HG03558 (cell line): ENCODE data around the gene TADA2B.

Experiments
- ATAC-seq: cut with Tn5 transposase; IDR thresholded peaks from one replicate; pipeline ENCODE4 v1.9.1; 2021; ENCODE audit warnings: moderate number of reproducible peaks; ENCODE audit not compliant: unreplicated experiment; ENCODE audit errors: extremely low read depth

The TADA2B gene

DNA sequence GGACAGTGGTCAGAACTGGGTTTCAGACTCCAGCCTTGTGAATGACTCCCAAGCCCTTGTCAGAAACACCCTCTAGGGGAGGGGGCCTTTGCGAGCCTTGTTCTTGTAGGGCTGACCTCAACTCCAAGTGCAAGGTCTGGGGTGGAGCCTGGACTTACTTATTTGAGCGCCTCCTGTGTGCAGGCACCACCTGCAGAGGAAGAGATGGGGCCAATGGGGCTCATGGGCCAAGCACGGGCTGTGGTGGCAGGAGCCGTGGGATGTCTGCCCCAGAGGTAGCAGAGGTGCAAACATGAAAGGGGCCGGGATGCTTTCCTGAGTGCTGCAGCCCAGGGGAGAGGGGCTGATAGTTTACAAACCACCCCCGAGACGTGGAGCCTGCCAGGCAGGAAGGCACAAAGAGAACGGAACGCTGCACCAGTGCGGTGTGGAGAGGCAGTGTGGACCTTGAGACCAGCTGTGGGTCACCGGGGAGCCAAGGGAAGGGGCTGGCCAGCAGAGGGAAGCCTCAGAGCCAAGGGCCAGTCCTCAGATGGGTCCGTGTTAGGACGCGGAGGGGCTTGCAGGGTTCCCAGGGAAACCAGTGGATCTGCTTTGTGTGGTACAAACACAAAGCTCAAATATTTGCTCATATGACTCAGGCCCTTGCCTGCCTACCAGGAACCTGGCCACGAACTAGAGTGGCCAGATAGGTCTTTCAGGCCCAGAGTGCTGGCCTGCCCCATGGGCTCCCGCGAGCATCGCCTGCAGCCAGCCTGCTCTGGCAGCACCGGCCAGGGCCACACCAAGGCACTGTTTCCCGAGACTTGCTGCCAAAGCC is 8.7 kb upstream of the TADA2B start:
- no peak for ATAC-seq

DNA sequence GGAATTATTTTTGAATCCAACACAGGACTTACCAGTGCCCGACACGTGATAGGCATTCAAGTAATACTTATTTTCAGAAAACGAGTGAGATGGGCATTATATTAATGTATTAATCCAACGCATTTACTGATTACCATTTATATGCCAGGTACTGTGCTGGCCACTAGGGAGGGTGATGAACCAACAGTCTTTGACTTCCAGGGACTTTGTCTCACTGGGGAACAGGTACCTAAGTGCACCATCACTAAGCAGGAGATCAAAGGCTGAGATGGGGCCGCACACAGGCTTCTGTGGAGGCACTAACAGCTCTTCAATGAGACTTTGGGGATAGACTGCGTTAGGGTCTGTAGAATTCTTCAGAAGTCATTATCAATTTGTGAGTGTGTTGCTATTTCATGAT is 5.7 kb upstream of the TADA2B start:
- no peak for ATAC-seq

DNA sequence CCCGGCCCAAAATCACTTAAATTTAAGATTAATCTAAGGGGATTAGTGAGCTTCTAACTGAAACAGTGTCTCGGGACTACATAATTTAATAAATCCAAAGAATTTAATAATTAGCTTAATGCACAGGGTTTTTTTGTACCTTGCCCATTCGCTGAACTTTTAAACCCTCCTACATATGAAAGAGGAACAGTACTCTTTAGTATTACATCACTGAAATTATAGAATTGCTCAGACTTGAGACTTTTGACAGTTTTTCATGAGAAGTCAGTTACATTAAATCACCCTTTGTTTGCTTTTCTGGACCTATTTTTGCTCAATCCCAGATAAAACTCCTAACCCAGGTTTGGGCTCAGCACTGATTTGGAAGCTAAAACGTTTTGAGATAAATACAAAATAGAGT is 2.4 kb upstream of the TADA2B start:
- ATAC-seq, result no peak

DNA sequence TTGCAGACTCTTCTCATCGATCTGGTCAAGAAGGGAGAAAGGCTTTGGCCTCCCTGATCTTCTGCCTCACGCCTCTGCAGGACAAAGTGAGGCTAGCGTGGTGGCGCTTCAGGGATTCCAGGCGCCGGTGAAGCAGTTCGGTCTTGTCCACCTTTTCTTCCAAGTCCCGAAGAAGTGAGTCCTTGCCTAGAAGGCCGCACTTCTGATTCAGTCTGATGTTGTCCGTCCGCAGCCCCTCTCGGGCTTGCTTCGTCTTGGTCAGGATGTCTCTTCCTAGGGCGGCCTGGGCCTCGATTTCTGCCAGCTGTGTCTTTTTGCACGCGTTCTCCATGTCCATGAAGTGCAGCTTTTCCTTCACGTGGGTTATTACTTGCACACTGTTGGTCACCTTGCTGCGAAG is 1.9 kb upstream of the TADA2B start:
- no peak for ATAC-seq

DNA sequence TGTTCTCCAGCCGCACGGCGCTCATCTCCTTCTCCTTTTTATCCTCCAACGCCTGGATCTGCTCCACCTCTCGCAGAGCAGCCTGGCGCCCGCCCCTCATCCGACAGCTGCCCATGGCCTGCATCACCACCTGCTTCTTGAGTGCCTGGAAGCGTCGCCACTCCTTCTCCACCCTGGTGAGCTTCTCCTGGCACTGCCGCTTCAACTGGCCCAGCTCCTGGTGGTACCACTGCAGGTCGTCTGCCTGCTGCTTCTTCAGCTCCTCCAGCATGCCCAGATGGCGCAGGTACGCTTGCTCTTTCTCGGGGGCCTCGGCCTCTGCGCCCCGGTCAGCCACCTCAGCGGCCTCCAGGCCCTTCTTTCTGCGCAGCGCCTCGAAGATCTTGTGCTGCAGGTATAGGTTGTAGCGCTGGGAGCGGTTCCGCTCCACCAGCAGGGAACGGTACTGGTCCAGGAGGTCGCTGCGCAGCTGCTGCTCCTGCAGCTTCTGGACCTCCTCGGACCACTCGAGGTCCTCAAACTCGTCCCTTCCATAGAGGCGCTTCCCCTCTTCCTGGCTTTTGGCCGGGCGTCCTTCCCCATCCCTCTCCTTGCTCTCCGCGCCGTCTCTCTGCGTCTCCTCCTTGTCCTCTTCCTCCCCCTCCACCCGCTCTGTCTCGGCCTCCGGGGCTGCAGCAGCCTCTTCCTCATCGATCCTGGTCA is 1.2 kb upstream of the TADA2B start:
- ATAC-seq, result no peak

DNA sequence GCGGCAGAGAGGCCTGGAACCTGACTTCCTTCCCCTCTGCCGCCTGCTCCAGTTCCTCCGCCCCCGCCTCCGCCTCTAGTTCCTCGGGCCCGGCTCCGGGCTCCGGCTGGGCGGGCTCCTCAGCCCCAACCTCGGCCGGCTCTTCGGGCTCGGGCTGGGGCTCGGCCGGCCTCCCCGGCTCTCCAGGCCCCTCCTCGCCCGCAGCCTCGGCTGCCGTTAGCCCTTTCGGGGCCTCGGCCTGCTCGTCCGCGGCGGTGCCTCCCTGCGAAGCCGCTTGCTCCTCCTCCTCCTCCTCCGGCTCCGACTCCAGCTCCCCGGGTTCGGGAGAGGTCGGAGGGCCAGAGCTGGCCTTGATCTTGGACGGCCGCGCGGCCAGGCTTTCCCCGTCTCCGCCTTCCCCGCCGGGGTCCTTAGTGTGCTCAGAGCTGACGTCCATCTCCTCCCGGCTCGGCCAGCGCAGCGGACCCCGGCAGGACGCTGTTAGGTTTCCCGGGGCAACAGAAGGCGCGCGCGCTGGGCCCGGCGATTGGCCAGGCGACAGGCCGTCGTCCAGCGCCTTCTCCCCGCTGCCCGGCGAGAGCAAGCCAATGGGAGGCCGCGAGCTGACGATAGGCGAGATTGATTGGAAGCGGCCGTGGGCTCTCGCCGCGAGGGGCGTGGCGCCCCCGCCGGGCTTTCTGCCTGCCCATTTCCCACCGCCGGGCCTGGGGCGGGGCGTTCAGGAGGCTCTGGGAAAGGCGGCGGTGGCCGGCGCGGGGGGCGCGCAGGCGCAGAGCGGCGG is 479 bp upstream of the TADA2B start:
- ATAC-seq, result peak; percentile 73

DNA sequence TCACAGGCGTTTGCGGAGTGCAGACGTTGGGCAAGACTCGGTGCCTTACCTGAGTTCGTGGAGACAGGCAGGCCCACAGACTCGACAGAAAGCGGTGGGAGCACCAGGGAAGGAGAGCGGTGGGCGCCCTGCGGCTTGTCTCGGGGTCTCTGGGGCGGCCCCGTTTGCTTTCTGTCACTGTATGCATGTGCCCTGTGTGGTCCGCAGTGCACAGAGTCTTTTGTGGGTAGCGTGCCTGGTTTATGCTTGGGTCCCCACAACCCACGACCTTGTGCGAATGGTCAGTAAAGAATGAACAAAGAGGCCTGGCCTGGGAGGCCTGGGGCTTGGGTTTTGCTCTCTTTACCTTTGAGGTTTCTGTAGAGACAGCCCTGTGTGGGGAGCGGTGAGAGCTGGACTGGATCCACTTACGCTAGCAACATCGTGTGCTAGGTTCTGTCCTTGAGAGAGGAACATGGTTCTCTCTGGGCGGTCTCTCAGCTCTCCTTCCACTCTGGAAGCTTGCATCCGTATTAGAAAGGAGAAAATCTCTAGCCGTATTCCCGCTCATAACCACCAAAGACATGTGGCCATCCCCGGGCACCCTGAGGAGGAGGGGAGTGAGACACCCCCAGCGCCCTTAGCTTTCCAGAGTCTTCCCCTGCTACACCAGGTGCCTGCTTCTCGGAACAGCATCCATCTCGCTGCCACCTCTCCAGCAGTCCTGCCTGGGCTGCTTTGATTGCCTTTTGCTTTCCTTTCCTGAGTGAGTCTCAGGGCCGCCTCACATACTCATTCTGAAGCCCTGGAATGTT is 1.2 kb downstream of the TADA2B start:
- ATAC-seq, result no peak

DNA sequence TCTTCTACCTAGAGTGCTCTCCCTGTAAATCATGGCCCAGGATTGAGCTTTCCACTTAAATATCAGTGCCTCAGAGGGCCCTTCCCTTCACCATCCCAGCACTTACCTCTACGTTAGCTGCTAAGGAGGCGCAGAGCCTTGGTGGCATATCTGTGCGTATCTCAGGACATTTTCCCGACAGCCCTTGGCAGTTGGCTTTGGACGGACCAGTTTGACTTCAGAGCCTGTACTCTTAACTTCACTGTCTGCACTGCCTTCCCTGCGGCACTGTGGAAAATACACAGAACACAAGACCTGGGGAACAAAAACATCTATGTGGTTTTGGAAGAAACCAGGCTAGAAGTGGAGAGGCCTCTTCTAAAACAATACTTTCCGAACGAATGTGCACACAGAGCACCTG is 2.4 kb downstream of the TADA2B start:
- ATAC-seq, result no peak

DNA sequence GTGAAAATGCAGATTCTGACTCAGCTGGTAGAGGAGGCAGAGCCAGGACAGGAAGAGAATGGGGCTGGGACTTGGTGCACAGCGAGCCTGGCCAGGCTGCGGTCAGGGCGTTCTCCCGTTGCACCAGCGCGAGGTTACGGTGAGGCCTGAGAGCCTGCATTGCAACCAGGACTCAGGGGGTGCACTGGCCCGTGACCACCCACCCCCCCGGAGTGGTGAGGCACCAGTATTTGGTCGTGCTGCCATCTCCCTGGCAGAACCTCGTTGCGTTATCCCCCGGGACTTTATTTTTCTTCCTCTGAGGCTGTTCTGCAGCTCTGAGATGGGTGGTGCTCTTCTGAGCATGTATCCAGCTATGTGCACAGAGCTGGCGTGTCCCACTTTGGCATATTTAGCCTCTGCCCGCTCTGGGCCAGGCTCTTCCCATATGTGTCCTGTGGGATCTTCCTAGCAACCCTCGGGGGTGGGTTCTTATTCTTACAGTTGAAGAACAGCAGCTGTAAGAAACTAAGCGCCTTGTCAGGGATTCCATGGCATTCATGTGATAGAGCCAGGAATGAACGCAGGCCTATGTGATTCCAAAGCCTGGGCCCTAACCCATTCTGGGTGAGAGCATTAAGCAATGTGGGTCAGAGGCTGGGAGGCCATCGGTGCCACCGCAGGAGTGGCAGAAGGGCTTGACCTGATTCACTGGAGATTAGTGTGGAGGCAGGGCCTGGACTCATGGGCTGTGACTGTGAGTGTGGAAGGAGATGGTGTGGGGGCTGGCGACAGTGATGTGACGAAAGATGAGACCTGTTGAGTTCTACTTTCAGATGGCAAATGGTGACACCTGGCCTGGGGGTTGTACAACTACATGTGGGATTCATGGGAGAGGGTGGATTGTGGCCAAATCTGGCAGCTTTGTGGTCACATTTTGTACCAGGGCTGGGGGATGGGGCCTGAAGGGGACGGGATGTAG is 3.1 kb downstream of the TADA2B start:
- ATAC-seq, result no peak

DNA sequence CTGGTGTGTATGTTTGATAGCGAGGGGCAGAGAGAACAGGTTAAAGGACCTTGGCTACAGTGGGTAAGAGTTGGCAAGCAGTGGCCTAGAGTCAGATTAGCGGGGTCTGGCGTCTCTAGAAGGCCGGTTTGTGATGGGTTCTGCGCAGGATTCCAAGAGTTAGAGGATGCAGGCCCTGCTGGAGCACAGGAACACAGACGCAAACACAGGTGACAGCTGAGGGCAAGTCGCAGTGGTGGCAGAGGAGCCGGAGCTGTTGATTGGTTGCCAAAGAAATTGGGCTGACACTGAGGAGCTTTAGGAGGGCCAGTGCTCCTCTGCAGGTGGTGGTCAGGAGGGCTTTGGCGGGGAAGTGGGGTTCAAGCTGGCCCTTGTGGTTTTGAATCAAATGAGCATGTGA is 3.8 kb downstream of the TADA2B start:
- no peak for ATAC-seq

DNA sequence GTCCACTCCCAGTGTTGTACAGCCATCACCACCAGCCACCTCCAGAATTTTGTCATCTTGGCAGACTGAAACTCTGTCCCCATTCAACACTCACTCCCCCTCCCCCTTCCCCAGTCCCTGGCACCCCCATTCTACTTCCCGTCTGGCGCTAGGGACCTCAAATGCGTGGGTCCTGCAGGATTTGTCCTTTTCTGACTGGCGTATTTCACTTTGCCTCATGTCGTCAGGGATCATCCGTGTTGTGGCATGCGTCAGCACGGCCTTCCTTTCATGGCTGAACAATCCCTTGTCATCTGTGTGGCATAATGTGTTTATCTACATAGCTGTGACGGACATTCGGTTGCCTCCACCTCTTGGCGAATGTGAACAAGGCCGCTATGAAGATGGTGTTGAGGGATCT is 5.5 kb downstream of the TADA2B start:
- ATAC-seq, result no peak

DNA sequence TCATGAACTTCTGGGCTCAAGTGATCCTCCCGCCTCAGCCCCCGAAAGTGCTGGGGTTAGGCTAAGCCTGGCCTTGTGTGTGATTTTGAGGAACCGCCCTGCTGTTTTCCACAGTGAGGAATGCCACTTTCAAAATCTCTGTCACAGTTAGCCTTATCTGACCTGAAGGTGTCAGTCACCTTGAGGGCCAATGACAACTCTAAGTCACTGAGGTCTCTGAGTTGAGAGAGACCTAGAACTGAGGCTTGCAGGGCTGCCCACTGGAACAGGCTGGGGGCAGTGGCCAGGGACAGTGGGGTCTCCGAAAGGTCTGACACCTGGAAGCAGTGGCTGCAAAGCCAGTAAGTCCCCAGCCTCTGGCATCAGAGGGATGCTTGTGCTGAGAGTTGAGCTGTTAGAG is 6.1 kb downstream of the TADA2B start:
- ATAC-seq, result no peak

DNA sequence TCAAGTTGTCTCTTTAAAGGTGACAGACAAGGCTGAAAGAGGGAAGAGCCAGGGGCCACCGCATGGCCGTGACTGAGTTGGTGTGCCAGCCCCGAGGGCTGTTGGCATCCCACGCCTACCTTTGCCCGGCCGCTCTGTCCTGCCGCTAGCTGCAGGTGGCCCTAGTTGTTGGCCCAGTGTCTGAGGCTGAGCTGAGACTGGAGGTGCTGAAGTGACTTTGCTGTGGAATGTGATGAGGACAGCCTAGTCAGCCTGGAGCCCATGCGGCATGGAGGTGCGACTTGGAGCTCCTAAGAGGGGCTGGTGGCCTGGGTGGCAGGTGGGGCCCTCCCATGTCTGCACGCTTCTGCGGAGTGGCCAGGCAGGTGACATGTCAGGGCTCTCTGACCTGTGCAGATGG is 6.6 kb downstream of the TADA2B start:
- ATAC-seq, result no peak

DNA sequence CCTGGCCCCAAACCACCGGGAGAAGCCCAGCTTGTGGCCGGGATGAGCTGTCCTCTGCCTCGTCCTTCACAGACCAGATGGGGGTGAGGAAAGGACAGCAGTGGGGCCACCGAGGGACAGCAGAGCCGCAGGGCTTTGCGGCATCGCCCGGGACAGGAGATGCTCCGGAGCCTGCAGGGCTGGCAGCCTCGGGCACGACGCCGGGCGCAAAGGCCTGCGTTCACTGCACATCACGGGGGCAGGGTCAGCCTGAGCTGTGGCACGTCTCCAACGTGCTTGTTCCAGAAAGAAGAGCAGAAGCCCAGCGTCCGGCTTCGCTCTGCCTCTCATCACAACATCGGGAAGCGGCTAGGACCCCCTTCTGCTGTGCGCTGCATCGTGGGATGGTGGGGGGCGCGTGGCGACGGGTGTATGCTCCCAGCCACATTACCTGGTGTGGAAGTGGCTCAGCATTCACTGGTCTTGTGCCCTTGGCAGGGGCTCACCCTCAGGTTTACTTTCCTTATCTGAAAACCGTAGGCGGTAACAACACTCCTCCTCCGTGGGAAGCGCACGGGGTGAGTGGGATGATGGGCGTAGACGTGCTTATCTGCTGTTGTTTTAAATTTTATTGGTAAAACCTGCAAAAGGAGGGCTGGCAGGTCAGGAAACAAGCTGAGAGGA is 7.4 kb downstream of the TADA2B start:
- no peak for ATAC-seq

DNA sequence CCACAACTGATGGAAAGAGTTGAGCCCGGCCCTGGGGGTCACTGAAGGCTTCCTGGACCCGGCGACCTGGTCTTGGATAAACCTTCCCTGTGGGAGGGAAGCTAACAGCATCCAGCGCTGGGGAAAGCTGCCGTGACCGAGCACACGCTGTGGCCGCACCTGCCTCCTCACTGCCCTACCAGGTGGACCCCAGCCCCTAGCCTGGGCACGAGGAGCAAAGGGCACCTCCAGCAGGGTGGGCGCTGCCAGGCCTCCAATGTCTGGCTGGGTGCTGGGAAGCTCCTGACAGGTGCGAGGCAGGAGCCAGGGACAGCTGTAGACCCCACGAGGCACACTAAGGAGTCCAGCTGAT is 7.9 kb downstream of the TADA2B start:
- no peak for ATAC-seq

DNA sequence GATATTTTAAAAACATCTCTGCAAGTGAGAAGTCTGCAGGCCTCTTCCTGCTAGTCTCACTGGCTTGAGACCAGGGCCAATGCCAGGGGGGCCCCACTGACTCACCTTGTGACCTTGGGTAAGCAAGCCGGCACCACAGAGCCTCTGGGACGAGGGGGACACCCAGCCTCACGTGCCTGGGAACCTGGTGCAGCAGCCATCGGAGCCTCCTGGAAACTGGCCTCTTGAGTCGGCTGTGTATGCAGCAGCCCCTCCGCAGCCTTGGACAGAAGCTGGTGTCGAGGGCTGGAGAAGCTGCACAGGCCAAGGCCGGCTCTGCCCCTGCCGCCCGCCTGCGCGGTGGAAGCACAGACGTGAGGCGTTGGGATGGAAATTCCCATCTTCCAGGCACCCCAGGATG is 8.7 kb downstream of the TADA2B start:
- no peak for ATAC-seq

DNA sequence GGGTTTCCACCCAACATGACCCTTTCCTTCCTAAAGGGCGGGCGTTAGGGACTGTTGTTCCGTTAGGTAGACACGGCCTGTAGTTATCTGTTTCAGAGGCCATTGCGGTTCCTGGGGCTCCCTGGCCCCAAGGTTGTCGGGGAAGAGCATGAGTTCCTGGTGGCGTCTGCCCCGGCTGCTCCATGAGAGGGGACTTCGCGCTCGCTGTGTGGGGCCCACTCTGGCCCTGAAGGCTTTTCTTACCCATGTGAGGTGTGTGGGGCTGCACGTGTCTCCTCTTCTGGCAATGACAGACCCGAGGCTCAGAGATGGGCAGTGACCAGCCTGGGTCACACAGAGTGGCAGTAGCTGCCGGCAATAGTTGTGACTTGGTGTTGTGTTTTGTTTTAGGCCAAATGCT is 9.1 kb downstream of the TADA2B start:
- no peak for ATAC-seq

DNA sequence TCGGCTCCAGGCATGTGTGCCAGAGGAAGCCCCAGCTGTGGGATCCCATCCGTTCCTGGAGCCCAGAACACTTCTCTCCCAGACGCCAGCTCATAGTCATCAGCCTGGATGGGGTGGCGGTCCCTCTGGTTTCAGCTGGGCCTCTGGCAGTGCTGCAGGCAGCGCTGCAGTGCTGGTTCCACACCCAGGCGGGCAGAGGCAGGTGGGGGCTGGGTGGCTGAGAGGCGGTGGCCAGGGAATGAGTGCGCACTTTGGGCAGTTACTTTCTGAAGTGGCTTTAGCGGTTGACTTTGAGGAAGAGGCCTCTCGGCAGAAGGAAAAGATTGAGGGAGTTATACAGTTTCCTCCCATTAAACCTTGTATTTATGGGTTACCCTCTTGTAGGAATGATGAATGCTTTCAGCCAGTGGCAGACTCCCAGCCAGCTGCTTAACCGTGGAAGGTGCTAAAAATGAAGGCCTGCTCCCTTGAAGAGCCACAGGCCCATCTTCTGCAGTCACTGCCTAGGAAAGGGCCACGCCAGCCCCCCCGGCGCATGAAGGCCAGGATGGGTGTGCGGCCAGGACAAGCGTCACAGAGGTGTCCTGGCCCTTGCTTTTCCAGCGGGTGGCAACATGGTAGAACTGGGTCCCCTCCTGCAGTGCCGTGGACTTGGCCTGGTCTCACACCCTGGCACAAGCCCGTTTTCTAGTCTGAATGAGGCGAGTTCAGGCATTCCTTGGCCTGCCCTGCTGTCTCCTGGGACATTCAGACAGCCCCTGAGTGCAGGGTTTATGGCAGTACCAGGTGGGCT is 9.9 kb downstream of the TADA2B start:
- no peak for ATAC-seq
